ENCODE results near the gene KRT15. TPM values are rescaled to one million over a fixed set of nuclear protein-coding genes. Genes with fewer than 3 reads are reported as not detected.

KRT15 gene
- polyA plus RNA-seq, 1 of the 3 experiments (the other 2 are of a cell fraction), result 16.9 TPM

GRCh38 chr17:41534899-41535546 lies 16.3 kb upstream of the KRT15 start:
- no peaks in the 10 kb centered on the region for H3K9me3 ChIP-seq
- H4K20me1 ChIP-seq (ENCODE audit: insufficient read depth), result no peaks in the 10 kb centered on the region
- H3K27ac ChIP-seq (ENCODE audit: low read depth in 2 of 2, low read length in 1 of 2), result no peak overlapping the region
- no peak overlapping the region for H3K4me2 ChIP-seq
- no peaks in the 10 kb centered on the region for H3K27me3 ChIP-seq (ENCODE audit: insufficient read depth)
- ChIA-PET CTCF (interaction anchor here (0.7 to 5.4 kb wide), 8 partner anchors 10 to 131 kb away, joined by 3 to 76 read pairs (median 6); no protein-coding TSS in a partner anchor), POLR2A (no interaction called here)
- no peak for DNase-seq
- TF ChIP-seq RAD21 (IDR thresholded peaks at IDR 0.05; ENCODE audit: low read length), result no peak
- no peak for TF ChIP-seq ELF1 (IDR thresholded peaks at IDR 0.05)
- no peak for TF ChIP-seq RCOR1 (IDR thresholded peaks at IDR 0.05; ENCODE audit: low read length)
- TF ChIP-seq RFX5 (IDR thresholded peaks at IDR 0.05; ENCODE audit: low read length), result no peak
- no peak for TF ChIP-seq MEF2A (IDR thresholded peaks at IDR 0.05; ENCODE audit: borderline replicate concordance, low read depth)
- TF ChIP-seq IRF3 (IDR thresholded peaks at IDR 0.05; ENCODE audit: low read depth, low read length), result no peak
- no peak for TF ChIP-seq NRF1 (IDR thresholded peaks at IDR 0.05; ENCODE audit: low read depth, low read length)
- no peak for TF ChIP-seq CTCF (IDR thresholded peaks at IDR 0.05)
- TF ChIP-seq TCF12 (IDR thresholded peaks at IDR 0.05), result no peak
- no peak for TF ChIP-seq TEAD4 (IDR thresholded peaks at IDR 0.05; ENCODE audit: borderline replicate concordance, insufficient read depth)
- TF ChIP-seq FOXJ3 (CRISPR knock-in tag; IDR thresholded peaks at IDR 0.05), result no peak
- TF ChIP-seq YY1 (IDR thresholded peaks at IDR 0.05; ENCODE audit: low read depth), result no peak
- TF ChIP-seq MAX (IDR thresholded peaks at IDR 0.05; ENCODE audit: low read depth), result no peak
- TF ChIP-seq JUND (IDR thresholded peaks at IDR 0.05), result no peak
- no peak for TF ChIP-seq GABPA (IDR thresholded peaks at IDR 0.05; ENCODE audit: low read depth)
- no peak for TF ChIP-seq NFIC (IDR thresholded peaks at IDR 0.05; ENCODE audit: borderline replicate concordance)
- no peak for TF ChIP-seq FOSL2 (IDR thresholded peaks at IDR 0.05; ENCODE audit: borderline replicate concordance, low read depth)
- no peak for TF ChIP-seq ZBTB33 (IDR thresholded peaks at IDR 0.05; ENCODE audit: borderline replicate concordance, low read depth)
- H3K79me2 ChIP-seq (ENCODE audit: insufficient read depth), result no peaks in the 10 kb centered on the region
- WGBS (ENCODE audit: low lambda C conversion rate), result 77% methylated on average over 7 of the region's 7 CpGs
- peaks cover 21% of the 10 kb centered on the region for H3F3A ChIP-seq (replicated peaks; ENCODE audit: insufficient read depth)
- H2AFZ ChIP-seq (ENCODE audit: low read depth), result no peak overlapping the region
- no peaks in the 10 kb centered on the region for H3K9me2 ChIP-seq
- H3K36me3 ChIP-seq (replicated peaks in 1 of 2; ENCODE audit: control insufficient read depth in 1 of 2, insufficient read depth in 2 of 2, low read length in 1 of 2), result no peaks in the 10 kb centered on the region
- peaks cover 28 to 56% of the 10 kb centered on the region in 2 experiments for H3K4me1 ChIP-seq (ENCODE audit: control insufficient read depth in 1 of 2, insufficient read depth in 2 of 2, low read depth in 1 of 2, low read length in 1 of 2)
- no peak overlapping the region for H3K4me3 ChIP-seq (ENCODE audit: low read depth in 2 of 2, low read length in 1 of 2)
- H3K9ac ChIP-seq, result no peak overlapping the region

Measured in SK-N-SH (cell line).